Fibroblast of lung (primary cell): ENCODE data around the gene UTP4. TPM values are rescaled to one million over a fixed set of nuclear protein-coding genes. Genes with fewer than 3 reads are reported as not detected.
A peak's percentile ranks its signal among the peaks of the same experiment; 100 is the strongest.

Experiments used
- DNase-seq, 2 donors: peaks; one replicate each; pipeline versions ENCODE4 v3.0.0 to v3.0.0-alpha.2; 2010; ENCODE audit warnings: low read depth in 2 of 2
- H2AFZ ChIP-seq: 2 replicates; pipeline ENCODE4 v1.5.1; 2012; ENCODE audit warnings: low read length, control low read depth, inconsistent platforms
- H3K27ac ChIP-seq: 2 replicates; pipeline ENCODE4 v1.5.1; 2011; ENCODE audit warnings: low read length, control low read depth; ENCODE audit not compliant: insufficient read depth
- H3K27me3 ChIP-seq: 2 replicates; pipeline ENCODE4 v1.5.1; 2011; ENCODE audit warnings: mild to moderate bottlenecking, low read length; ENCODE audit not compliant: control insufficient read depth, insufficient read depth
- H3K36me3 ChIP-seq: 2 replicates; pipeline ENCODE4 v1.5.1; 2011; ENCODE audit warnings: low read length; ENCODE audit not compliant: control insufficient read depth, insufficient read depth
- H3K4me1 ChIP-seq: 2 replicates; pipeline ENCODE4 v1.5.1; 2011; ENCODE audit warnings: low read length; ENCODE audit not compliant: control insufficient read depth, insufficient read depth; ENCODE audit errors: extremely low read depth
- H3K4me2 ChIP-seq: 2 replicates; pipeline ENCODE4 v1.5.1; 2011; ENCODE audit warnings: low read length, control low read depth; ENCODE audit not compliant: insufficient read depth; ENCODE audit errors: extremely low read depth
- H3K4me3 ChIP-seq, 4 experiments: fragments of 200-600 bp in 1 of 4; sonication (generic) in 1 of 4; replicated peaks in 1 of 4; 2 replicates each; pipeline ENCODE4 v1.5.1; 2011 to 2016; ENCODE audit warnings: low read length in 4 of 4, low read depth in 3 of 4, mild to moderate bottlenecking in 3 of 4, control low read depth in 2 of 4, inconsistent platforms in 1 of 4, mixed read lengths in 1 of 4; ENCODE audit not compliant: insufficient read depth in 1 of 4; ENCODE audit errors: control extremely low read depth in 1 of 4
- H3K79me2 ChIP-seq: 2 replicates; pipeline ENCODE4 v1.5.1; 2012; ENCODE audit warnings: mild to moderate bottlenecking, low read length, inconsistent platforms; ENCODE audit not compliant: control insufficient read depth, insufficient read depth
- H3K9ac ChIP-seq: 2 replicates; pipeline ENCODE4 v1.5.1; 2011; ENCODE audit warnings: mild to moderate bottlenecking, low read length, control low read depth; ENCODE audit not compliant: insufficient read depth
- H3K9me3 ChIP-seq: 2 replicates; pipeline ENCODE4 v1.5.1; 2012; ENCODE audit warnings: low read depth, low read length; ENCODE audit not compliant: control insufficient read depth, insufficient read depth
- H4K20me1 ChIP-seq: 2 replicates; pipeline ENCODE4 v1.5.1; 2011; ENCODE audit warnings: low read length; ENCODE audit not compliant: control insufficient read depth, insufficient read depth; ENCODE audit errors: extremely low read depth
- CTCF ChIP-seq, 2 donors: IDR thresholded peaks in 1 of 2; conservative IDR thresholded peaks in 1 of 2; 1 replicate in 1 of 2; 2 replicates in 1 of 2; pipeline ENCODE4 v1.5.1; 2011 to 2012; ENCODE audit warnings: low read length in 2 of 2, control low read depth in 1 of 2, inconsistent platforms in 1 of 2, low read depth in 1 of 2, mild to moderate bottlenecking in 1 of 2
- EZH2 ChIP-seq: IDR thresholded peaks from 2 replicates; pipeline ENCODE4 v1.5.1; 2012; ENCODE audit warnings: low read length, control low read depth, mild to moderate bottlenecking; ENCODE audit errors: missing control alignments
- polyA plus RNA-seq, 2 donors: library from polyadenylated mRNA; depleted of rRNA in 1 of 2; stranded (reverse) in 1 of 2; unstranded in 1 of 2; fragments of >200 nt; gene quantifications; 2 replicates each; pipeline ENCODE4 v1.2.1, GENCODE V29; 2011 to 2012; ENCODE audit warnings: missing spikeins in 1 of 2
- total RNA-seq: library from RNA; depleted of rRNA; stranded (reverse); fragments of >200 nt; gene quantifications from 2 replicates; pipeline ENCODE4 v1.2.1, GENCODE V29; 2014

The UTP4 gene
- total and polyA plus RNA-seq, 2 donors (not counting 1 experiment from before 2014, with no cell fraction given), result 14.4 to 56.5 TPM

GRCh38 chr16:69089091-69089910 is 43.1 kb upstream of the UTP4 start:
- H3K27me3 ChIP-seq, result no peaks in the 10 kb centered on the region
- no peak overlapping the region for H3K9ac ChIP-seq
- DNase-seq, result peak in 1 of 2 donors; percentile 53
- H3K4me3 ChIP-seq, result no peak overlapping the region
- peak overlapping the region; percentile 3 for H3K4me2 ChIP-seq
- no peak for TF ChIP-seq EZH2
- no peak for TF ChIP-seq CTCF (conservative IDR thresholded peaks at IDR 0.05 in 1 of 2, IDR thresholded peaks at IDR 0.05 in 1 of 2; ENCODE audit: low read depth in 1 of 2, low read length in 2 of 2)
- H3K9me3 ChIP-seq, result no peaks in the 10 kb centered on the region
- H4K20me1 ChIP-seq, result no peaks in the 10 kb centered on the region
- H3K36me3 ChIP-seq, result no peaks in the 10 kb centered on the region
- H3K4me1 ChIP-seq, result no peaks in the 10 kb centered on the region
- no peak overlapping the region for H2AFZ ChIP-seq
- H3K27ac ChIP-seq, result no peak overlapping the region
- H3K79me2 ChIP-seq, result no peaks in the 10 kb centered on the region

- H2AFZ ChIP-seq, result no peak overlapping the region
- H3K79me2 ChIP-seq, result no peaks in the 10 kb centered on the region
- no peak for DNase-seq
- H3K27me3 ChIP-seq, result no peaks in the 10 kb centered on the region
- H4K20me1 ChIP-seq, result no peaks in the 10 kb centered on the region
- no peaks in the 10 kb centered on the region for H3K9me3 ChIP-seq
- no peak overlapping the region for H3K4me3 ChIP-seq
- H3K27ac ChIP-seq, result no peak overlapping the region
- H3K9ac ChIP-seq, result no peak overlapping the region
- H3K4me1 ChIP-seq, result no peaks in the 10 kb centered on the region
- H3K36me3 ChIP-seq, result no peaks in the 10 kb centered on the region
- TF ChIP-seq CTCF (conservative IDR thresholded peaks at IDR 0.05 in 1 of 2, IDR thresholded peaks at IDR 0.05 in 1 of 2; ENCODE audit: low read depth in 1 of 2, low read length in 2 of 2), result no peak
- no peak for TF ChIP-seq EZH2
- H3K4me2 ChIP-seq, result no peak overlapping the region
Observed at GRCh38 chr16:69093974-69094373, 38.5 kb upstream of the UTP4 start.

- no peak for TF ChIP-seq EZH2
- no peak for TF ChIP-seq CTCF (conservative IDR thresholded peaks at IDR 0.05 in 1 of 2, IDR thresholded peaks at IDR 0.05 in 1 of 2; ENCODE audit: low read depth in 1 of 2, low read length in 2 of 2)
Observed at GRCh38 chr16:69094501-69094900, 37.9 kb upstream of the UTP4 start.

More at GRCh38 chr16:69094501-69094900, 37.9 kb upstream of the UTP4 start:
- no peak for DNase-seq
- Histone ChIP-seq H3K4me3 (no peak overlapping the region), H2AFZ (no peak overlapping the region), H3K79me2 (no peaks in the 10 kb centered on the region), H4K20me1 (no peaks in the 10 kb centered on the region), H3K4me2 (no peak overlapping the region), H3K27ac (no peak overlapping the region), H3K9me3 (no peaks in the 10 kb centered on the region), H3K9ac (no peak overlapping the region), H3K4me1 (no peaks in the 10 kb centered on the region), H3K27me3 (no peaks in the 10 kb centered on the region), H3K36me3 (no peaks in the 10 kb centered on the region)
